Panc1 (cell line): ENCODE data around the gene MIPOL1. TPM values are rescaled to one million over a fixed set of nuclear protein-coding genes. Genes with fewer than 3 reads are reported as not detected.

ENCODE experiments used
- ATAC-seq: fragments of 200-7000 bp; cut with Tn5 transposase; 2 replicates; pipeline ENCODE4 v1.9.1; 2020; ENCODE audit warnings: mild to moderate bottlenecking, moderate library complexity
- BruUV-seq: library from RNA; stranded (reverse); fragments of 400-500 nt; replicated peaks from 2 replicates; lab custom pipeline; 2021; lab: Mats Ljungman, UMichigan
- CTCF ChIA-PET: fragments of 300-600 bp; sonication (Branson Sonifier 250); formaldehyde crosslinking; loops from one replicate; lab custom pipeline; 2022; ENCODE audit warnings: antibody characterized with exemption; lab: Charles Lee
- POLR2A ChIA-PET: fragments of 300-600 bp; sonication (Branson Sonifier 250); formaldehyde crosslinking; loops from one replicate; lab custom pipeline; 2022; ENCODE audit warnings: antibody characterized with exemption; lab: Charles Lee
- DNase-seq: peaks from one replicate; pipeline ENCODE4 v3.0.0-alpha.2; 2010; ENCODE audit warnings: low read depth, low spot score
- H3K27ac ChIP-seq: 2 replicates; pipeline ENCODE4 v1.5.1; 2011; ENCODE audit warnings: mild to moderate bottlenecking, low read length, inconsistent platforms
- H3K27me3 ChIP-seq: fragments of 200-500 bp; sonication (Bioruptor generic); 2 replicates; pipeline ENCODE4 v1.6.0; 2014; ENCODE audit warnings: low read length, inconsistent platforms; ENCODE audit not compliant: control insufficient read depth, insufficient read depth
- H3K36me3 ChIP-seq: fragments of 200-500 bp; sonication (Bioruptor generic); 2 replicates; pipeline ENCODE4 v1.5.1; 2014; ENCODE audit warnings: inconsistent platforms, mild to moderate bottlenecking, low read length, moderate library complexity; ENCODE audit not compliant: control insufficient read depth, insufficient read depth
- H3K4me1 ChIP-seq: 2 replicates; pipeline ENCODE4 v1.5.1; 2011; ENCODE audit warnings: inconsistent platforms, mild to moderate bottlenecking, low read length, moderate library complexity; ENCODE audit not compliant: control insufficient read depth, insufficient read depth
- H3K4me3 ChIP-seq, 2 experiments: 2 replicates each; pipeline ENCODE4 v1.5.1; 2011 to 2012; ENCODE audit warnings: low read depth in 2 of 2, low read length in 2 of 2, mild to moderate bottlenecking in 2 of 2, inconsistent platforms in 1 of 2, moderate library complexity in 1 of 2
- H3K9me3 ChIP-seq: fragments of 200-500 bp; sonication (Bioruptor generic); 2 replicates; pipeline ENCODE4 v1.5.1; 2014; ENCODE audit warnings: low read depth, mild to moderate bottlenecking, inconsistent platforms, low read length, moderate library complexity; ENCODE audit not compliant: control insufficient read depth, insufficient read depth
- REST ChIP-seq, 2 experiments: IDR thresholded peaks; 2 replicates each; pipeline ENCODE4 v1.6.1; 2011 to 2012; ENCODE audit warnings: low read depth in 2 of 2, control low read depth in 1 of 2, low read length in 1 of 2, mild to moderate bottlenecking in 1 of 2, moderate library complexity in 1 of 2; ENCODE audit not compliant: insufficient read depth in 1 of 2
- SIN3A ChIP-seq: IDR thresholded peaks from 2 replicates; pipeline ENCODE4 v1.6.1; 2012; ENCODE audit warnings: low read depth, mild to moderate bottlenecking, low read length, moderate library complexity, borderline replicate concordance; ENCODE audit not compliant: insufficient read depth
- TCF7L2 ChIP-seq: IDR thresholded peaks from 2 replicates; pipeline ENCODE4 v1.6.1; 2011; ENCODE audit warnings: mild to moderate bottlenecking, low read depth, low read length, inconsistent platforms
- in situ Hi-C: cut with HindIII; loops from 2 replicates; pipeline ENCODE4 v1.10.0; 2016; ENCODE audit warnings: low sequenced_read_pairs, low pct_unique_long_range_greater_than_20kb
- intact Hi-C: fragments of 100-400 bp; cut with micrococcal nuclease; formaldehyde crosslinking; loops from one replicate; pipeline ENCODE4 v1.10.0; 2022; ENCODE audit not compliant: unreplicated experiment
- total RNA-seq: library from RNA; stranded (reverse); gene quantifications from one replicate; pipeline ENCODE4 v1.2.1, GENCODE V29; 2021; ENCODE audit not compliant: unreplicated experiment
- TF ChIP-seq, protein P1 (sequence below): fragments of 450-650 bp; IDR thresholded peaks from 2 replicates; pipeline ENCODE4 v1.5.1; 2017; ENCODE audit warnings: mild to moderate bottlenecking

The MIPOL1 gene
- total RNA-seq, 1 experiment from 2014 or later, result 12.8 TPM

DNA sequence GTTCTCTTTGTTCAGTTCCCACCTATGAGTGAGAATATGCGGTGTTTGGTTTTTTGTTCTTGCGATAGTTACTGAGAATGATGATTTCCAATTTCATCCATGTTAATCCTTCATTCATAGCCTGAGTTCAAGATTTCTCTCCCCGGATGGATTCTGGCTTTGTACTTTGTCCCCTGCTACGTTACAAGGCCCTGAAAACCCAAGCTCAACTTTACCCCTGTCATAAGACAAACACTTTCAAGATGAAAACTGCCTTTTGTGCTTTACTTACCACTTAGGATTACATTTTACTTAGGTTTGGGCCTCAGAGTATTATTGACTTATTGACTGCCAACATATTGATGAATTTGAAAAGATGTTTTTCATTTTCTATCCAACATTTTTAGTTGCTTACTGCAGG, 361.0 kb downstream of the MIPOL1 start:
- no peak overlapping the region for H3K27ac ChIP-seq
- ATAC-seq (no peak), DNase-seq (no peak)
- intact Hi-C loops (no loop called here), in situ Hi-C loops (no loop called here)
- no peaks in the 10 kb centered on the region; the same call in 1 of the 2 replicates for H3K9me3 ChIP-seq
- H3K4me3 ChIP-seq, result no peak overlapping the region
- no peaks in the 10 kb centered on the region for H3K27me3 ChIP-seq
- TF ChIP-seq, protein P1, sequence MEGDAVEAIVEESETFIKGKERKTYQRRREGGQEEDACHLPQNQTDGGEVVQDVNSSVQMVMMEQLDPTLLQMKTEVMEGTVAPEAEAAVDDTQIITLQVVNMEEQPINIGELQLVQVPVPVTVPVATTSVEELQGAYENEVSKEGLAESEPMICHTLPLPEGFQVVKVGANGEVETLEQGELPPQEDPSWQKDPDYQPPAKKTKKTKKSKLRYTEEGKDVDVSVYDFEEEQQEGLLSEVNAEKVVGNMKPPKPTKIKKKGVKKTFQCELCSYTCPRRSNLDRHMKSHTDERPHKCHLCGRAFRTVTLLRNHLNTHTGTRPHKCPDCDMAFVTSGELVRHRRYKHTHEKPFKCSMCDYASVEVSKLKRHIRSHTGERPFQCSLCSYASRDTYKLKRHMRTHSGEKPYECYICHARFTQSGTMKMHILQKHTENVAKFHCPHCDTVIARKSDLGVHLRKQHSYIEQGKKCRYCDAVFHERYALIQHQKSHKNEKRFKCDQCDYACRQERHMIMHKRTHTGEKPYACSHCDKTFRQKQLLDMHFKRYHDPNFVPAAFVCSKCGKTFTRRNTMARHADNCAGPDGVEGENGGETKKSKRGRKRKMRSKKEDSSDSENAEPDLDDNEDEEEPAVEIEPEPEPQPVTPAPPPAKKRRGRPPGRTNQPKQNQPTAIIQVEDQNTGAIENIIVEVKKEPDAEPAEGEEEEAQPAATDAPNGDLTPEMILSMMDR, result no peak
- no peak for TF ChIP-seq REST (IDR thresholded peaks at IDR 0.05; ENCODE audit: insufficient read depth in 1 of 2, low read depth in 2 of 2, low read length in 1 of 2)
- TF ChIP-seq TCF7L2, result no peak
- no peak for TF ChIP-seq SIN3A
- BruUV-seq, result no TSS peak
- ChIA-PET POLR2A (no interaction called here), CTCF (no interaction called here)
- H3K36me3 ChIP-seq, result no peaks in the 10 kb centered on the region
- H3K4me1 ChIP-seq, result no peaks in the 10 kb centered on the region

DNA sequence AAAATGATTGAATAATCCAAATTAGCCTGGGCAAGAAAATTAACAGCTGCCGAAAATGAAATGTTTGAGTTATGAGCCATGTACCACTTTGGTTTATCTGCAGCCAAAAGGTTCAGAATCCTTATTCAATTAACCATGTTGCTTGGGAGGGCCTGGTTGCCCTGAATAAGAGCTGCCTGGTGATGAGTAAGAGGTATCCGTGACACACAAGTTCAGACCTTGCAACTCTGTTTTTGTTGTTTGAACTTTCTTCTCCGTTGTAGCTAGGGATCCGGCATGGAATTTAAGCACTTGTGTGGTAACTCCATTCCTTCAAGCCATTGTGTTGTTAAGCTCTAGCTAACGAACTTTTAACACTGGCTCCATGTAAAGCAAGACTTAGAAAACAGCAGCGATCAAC, 361.6 kb downstream of the MIPOL1 start:
- Histone ChIP-seq H3K9me3 (no peaks in the 10 kb centered on the region), H3K4me1 (no peaks in the 10 kb centered on the region), H3K36me3 (no peaks in the 10 kb centered on the region), H3K4me3 (no peak overlapping the region), H3K27me3 (no peaks in the 10 kb centered on the region), H3K27ac (no peak overlapping the region)
- TF ChIP-seq, protein P1, result no peak
- TF ChIP-seq REST (IDR thresholded peaks at IDR 0.05; ENCODE audit: insufficient read depth in 1 of 2, low read depth in 2 of 2, low read length in 1 of 2), result no peak
- intact Hi-C loops (no loop called here), in situ Hi-C loops (no loop called here)
- POLR2A ChIA-PET, result no interaction called here
- ATAC-seq (no peak), DNase-seq (no peak)
- CTCF ChIA-PET, result no interaction called here
- no TSS peak for BruUV-seq
